Type B pancreatic cell (in vitro differentiated cells): Measurements from ENCODE around the gene WASHC4. TPM values are rescaled to one million over a fixed set of nuclear protein-coding genes. Genes with fewer than 3 reads are reported as not detected.

ENCODE experiments used
- DNase-seq: peaks from one replicate; pipeline ENCODE4 v3.0.0; 2021; ENCODE audit warnings: mixed read lengths; ENCODE audit not compliant: unreplicated experiment; ENCODE audit errors: extremely low spot score
- H3K27ac Mint-ChIP-seq: 2 replicates; pipeline ENCODE4 v1.8.0; 2021; ENCODE audit warnings: mild to moderate bottlenecking, mixed read lengths
- H3K27me3 Mint-ChIP-seq: 2 replicates; pipeline ENCODE4 v1.8.0; 2021; ENCODE audit warnings: mixed read lengths
- H3K36me3 Mint-ChIP-seq: 2 replicates; pipeline ENCODE4 v1.8.0; 2021; ENCODE audit warnings: mixed read lengths
- H3K4me1 Mint-ChIP-seq: one replicate; pipeline ENCODE4 v1.8.0; 2021; ENCODE audit warnings: mixed read lengths; ENCODE audit not compliant: unreplicated experiment
- H3K4me3 Mint-ChIP-seq: 2 replicates; pipeline ENCODE4 v1.8.0; 2021; ENCODE audit warnings: mild to moderate bottlenecking, mixed read lengths
- H3K9me3 Mint-ChIP-seq: 2 replicates; pipeline ENCODE4 v1.8.0; 2021; ENCODE audit warnings: mixed read lengths
- total RNA-seq: library from RNA; stranded (reverse); gene quantifications from 2 replicates; pipeline ENCODE4 v1.2.1, GENCODE V29; 2021; ENCODE audit warnings: low replicate concordance
- TF ChIP-seq, protein P1 (sequence below): fragments of 200-600 bp; sonication (generic); conservative IDR thresholded peaks from 2 replicates; pipeline ENCODE4 v1.5.0; 2021; ENCODE audit warnings: antibody characterized with exemption, mild to moderate bottlenecking

WASHC4 gene
- total RNA-seq, 1 donor from 2014 or later: 35.6 TPM

DNA sequence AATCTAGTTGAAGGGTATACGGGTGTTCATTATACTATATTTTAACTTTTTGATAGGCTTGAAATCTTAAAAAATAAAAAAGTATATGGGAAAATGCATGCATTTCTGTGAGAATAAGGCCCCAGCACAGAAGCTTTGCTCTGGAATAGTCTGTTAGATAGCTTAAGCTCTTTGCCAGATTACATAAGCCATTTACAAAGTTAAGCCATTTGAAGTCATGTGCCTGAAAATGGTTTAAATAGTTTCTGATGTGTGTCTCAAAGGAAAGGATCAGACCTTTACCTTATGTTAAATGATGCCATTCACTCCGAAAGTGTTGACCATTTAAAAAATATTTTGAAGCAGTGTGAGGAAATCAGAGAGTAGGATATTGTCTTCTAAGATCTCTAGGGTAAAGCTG, 51.3 kb downstream of the WASHC4 start:
- no peaks in the 10 kb centered on the region for H3K9me3 Mint-ChIP-seq
- H3K4me3 Mint-ChIP-seq: no peak overlapping the region
- H3K36me3 Mint-ChIP-seq: peaks cover 48% of the 10 kb centered on the region
- H3K27ac Mint-ChIP-seq: no peak overlapping the region
- TF ChIP-seq, protein P1, sequence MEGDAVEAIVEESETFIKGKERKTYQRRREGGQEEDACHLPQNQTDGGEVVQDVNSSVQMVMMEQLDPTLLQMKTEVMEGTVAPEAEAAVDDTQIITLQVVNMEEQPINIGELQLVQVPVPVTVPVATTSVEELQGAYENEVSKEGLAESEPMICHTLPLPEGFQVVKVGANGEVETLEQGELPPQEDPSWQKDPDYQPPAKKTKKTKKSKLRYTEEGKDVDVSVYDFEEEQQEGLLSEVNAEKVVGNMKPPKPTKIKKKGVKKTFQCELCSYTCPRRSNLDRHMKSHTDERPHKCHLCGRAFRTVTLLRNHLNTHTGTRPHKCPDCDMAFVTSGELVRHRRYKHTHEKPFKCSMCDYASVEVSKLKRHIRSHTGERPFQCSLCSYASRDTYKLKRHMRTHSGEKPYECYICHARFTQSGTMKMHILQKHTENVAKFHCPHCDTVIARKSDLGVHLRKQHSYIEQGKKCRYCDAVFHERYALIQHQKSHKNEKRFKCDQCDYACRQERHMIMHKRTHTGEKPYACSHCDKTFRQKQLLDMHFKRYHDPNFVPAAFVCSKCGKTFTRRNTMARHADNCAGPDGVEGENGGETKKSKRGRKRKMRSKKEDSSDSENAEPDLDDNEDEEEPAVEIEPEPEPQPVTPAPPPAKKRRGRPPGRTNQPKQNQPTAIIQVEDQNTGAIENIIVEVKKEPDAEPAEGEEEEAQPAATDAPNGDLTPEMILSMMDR: no peak
- DNase-seq: no peak
- H3K4me1 Mint-ChIP-seq: peaks cover 3% of the 10 kb centered on the region
- H3K27me3 Mint-ChIP-seq: no peaks in the 10 kb centered on the region

DNA sequence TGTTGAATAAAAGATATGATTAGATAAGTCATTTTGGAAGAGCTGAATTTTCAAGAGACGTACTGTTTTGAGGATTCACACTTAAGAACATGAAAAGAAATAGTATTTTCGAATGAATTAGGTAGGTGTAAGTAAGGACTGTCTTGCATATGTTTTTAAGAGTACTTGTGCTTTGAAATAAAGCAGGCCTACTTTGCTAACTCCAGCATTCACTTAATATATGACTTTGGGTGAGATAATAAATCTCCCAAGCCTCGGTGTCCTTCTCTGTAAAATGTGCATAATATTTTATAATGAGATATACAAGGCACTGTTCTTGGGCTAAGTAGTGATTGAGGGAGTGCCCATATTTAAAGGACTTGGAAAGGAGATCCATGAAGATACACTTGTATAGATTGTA, 54.6 kb downstream of the WASHC4 start:
- Mint-ChIP-seq H3K27me3 (no peaks in the 10 kb centered on the region), H3K4me3 (no peak overlapping the region), H3K4me1 (peaks cover 5% of the 10 kb centered on the region)

DNA sequence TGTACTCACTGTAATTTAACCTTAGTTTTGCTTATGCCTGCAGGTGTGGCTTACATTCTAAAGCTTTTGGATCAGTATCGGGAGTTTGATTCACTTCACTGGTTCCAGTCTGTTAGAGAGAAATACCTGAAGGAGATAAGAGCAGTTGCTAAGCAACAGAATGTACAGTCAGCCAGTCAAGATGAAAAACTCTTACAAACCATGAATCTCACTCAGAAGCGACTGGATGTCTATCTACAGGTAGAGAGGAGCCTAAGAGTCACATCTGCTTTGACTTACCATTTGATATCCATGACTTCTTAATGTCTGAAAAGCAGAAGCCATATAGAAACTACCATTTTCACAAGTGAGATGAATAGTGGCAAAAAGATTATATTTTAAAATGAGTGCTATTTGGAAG, 56.5 kb downstream of the WASHC4 start:
- H3K9me3 Mint-ChIP-seq: no peaks in the 10 kb centered on the region
- no peaks in the 10 kb centered on the region for H3K27me3 Mint-ChIP-seq
- peak overlapping the region; percentile 40 for H3K27ac Mint-ChIP-seq
- no peak for DNase-seq
- TF ChIP-seq, protein P1: no peak
- H3K4me1 Mint-ChIP-seq: peaks cover 5% of the 10 kb centered on the region
- H3K36me3 Mint-ChIP-seq: peaks cover 29% of the 10 kb centered on the region
- H3K4me3 Mint-ChIP-seq: no peak overlapping the region

More for the DNA sequence above, 54.6 kb downstream of the WASHC4 start:
- TF ChIP-seq, protein P1: no peak
- Mint-ChIP-seq H3K27ac (no peak overlapping the region), H3K36me3 (peaks cover 36% of the 10 kb centered on the region), H3K9me3 (no peaks in the 10 kb centered on the region)
- DNase-seq: no peak

DNA sequence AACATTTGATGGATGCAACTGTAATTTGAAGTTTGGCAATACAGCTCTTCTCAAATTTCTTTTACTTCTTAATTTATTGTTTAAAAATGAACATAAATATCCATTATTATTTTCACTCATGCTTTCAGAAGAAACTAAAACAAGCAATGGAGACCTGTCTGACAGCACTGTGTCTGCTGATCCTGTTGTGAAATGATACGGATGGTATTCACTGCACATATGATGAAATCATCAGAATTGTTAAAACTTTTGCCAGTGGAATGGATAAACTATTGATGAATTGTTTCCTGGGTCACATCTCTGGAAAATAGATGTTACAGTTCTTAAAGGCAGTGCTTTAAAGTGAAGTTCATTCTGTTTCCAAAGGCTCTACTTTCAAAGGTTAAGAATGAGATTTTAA, 59.2 kb downstream of the WASHC4 start:
- H3K27ac Mint-ChIP-seq: no peak overlapping the region
- TF ChIP-seq, protein P1: no peak
- no peak overlapping the region for H3K4me3 Mint-ChIP-seq
- H3K4me1 Mint-ChIP-seq: peaks cover 5% of the 10 kb centered on the region
- no peak for DNase-seq
- no peaks in the 10 kb centered on the region for H3K9me3 Mint-ChIP-seq
- peaks cover 20% of the 10 kb centered on the region for H3K36me3 Mint-ChIP-seq
- no peaks in the 10 kb centered on the region for H3K27me3 Mint-ChIP-seq

DNA sequence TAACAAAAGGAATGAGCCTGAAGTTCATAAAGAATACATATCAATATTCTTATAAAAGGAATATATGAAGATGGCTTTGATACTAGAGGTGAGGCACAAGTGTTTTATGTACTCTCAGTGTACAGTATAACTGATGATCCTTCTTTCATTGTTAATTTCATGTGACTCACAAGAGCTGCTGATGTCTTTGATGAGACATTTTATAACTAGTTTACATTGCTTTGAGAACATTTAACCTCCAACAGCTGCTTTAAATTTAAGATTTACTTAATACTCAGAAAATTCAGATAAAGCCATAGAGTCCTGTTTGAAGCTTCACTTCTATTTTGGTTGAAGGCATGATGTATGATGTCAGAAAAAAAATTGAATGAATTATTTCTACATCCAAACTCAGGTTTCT, 59.8 kb downstream of the WASHC4 start:
- Mint-ChIP-seq H3K27me3 (no peaks in the 10 kb centered on the region), H3K4me1 (peaks cover 5% of the 10 kb centered on the region), H3K27ac (no peak overlapping the region), H3K9me3 (no peaks in the 10 kb centered on the region), H3K4me3 (no peak overlapping the region), H3K36me3 (peaks cover 17% of the 10 kb centered on the region)
- DNase-seq: no peak
- TF ChIP-seq, protein P1: no peak

DNA sequence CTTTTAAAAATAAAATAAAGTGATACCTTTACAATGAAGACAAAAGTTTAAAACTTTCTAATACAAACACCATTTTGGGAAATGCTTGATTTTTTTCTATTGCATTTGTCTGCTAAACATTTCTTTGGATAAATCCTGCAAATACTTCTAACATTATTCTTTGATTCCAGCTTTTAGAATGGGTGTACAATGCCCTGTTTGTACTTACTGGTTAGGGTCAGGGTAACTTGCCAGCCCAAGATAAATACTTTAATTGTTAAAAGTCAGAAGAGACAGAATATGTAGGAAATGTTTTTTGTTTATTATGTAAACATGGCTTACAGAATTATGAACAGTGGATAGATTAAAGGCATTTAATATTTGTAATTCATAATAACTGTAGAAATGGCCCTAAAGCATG, 60.5 kb downstream of the WASHC4 start:
- Mint-ChIP-seq H3K27ac (no peak overlapping the region), H3K27me3 (no peaks in the 10 kb centered on the region), H3K4me1 (peaks cover 5% of the 10 kb centered on the region), H3K4me3 (no peak overlapping the region), H3K36me3 (peaks cover 19% of the 10 kb centered on the region), H3K9me3 (no peaks in the 10 kb centered on the region)
- DNase-seq: no peak
- TF ChIP-seq, protein P1: no peak
